MM.1S (cell line): Measurements from ENCODE around the gene USP11.

Experiments used
- CTCF ChIP-seq: fragments of 300-600 bp; sonication (generic); IDR thresholded peaks from 2 replicates; pipeline ENCODE4 v1.5.1; 2016; ENCODE audit warnings: antibody characterized with exemption, low read length, mixed read lengths
- EZH2 ChIP-seq: fragments of 300-600 bp; sonication (generic); optimal IDR thresholded peaks from 2 replicates; pipeline ENCODE3; 2017; ENCODE audit warnings: low read depth, mild to moderate bottlenecking, antibody characterized with exemption, low read length, mixed read lengths

GRCh38 chrX:47296766-47297365 is 64.1 kb downstream of the USP11 start:
- TF ChIP-seq CTCF (no peak), EZH2 (no peak)
